Measurements from ENCODE around the gene ACSF3.

DNA sequence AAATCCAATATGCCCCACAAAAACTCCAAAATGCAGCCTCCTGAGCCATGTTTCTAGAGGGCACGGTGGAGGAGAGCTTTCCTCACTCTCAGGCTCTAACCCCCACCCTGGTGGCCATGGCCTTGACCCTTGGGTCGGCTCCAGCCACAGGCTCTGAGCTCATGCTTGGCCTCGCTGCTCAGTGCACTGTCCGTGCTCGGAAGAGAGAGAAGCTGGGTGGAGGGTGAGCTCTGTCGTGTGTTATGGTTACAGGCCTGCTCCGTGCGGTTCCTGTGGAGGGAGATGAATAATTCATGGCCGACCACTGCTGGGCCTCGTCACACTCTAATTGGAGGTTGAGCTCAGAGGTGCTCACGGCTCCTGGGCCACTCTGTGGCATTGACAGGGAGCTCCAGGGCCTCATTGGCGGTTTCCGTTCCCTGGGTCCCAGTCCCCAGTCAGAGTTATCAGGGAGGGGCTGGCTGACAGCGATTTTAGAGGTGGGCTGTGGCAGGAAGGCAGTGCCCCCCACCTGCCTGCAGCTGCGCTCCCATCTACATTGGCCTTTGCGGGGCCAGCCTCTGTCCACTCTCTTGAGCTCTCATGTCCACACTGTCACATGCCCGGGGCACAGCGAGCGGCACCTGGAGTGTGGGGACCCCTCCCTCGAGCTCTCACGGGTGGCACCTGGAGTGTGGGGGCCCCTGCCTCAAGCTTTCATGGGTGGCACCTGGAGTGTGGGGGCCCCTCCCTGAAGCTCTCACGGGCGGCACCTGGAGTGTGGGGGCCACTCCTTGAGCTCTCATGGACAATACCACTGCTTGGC is 24.9 kb downstream of the ACSF3 start:
- TF ChIP-seq, protein P1, sequence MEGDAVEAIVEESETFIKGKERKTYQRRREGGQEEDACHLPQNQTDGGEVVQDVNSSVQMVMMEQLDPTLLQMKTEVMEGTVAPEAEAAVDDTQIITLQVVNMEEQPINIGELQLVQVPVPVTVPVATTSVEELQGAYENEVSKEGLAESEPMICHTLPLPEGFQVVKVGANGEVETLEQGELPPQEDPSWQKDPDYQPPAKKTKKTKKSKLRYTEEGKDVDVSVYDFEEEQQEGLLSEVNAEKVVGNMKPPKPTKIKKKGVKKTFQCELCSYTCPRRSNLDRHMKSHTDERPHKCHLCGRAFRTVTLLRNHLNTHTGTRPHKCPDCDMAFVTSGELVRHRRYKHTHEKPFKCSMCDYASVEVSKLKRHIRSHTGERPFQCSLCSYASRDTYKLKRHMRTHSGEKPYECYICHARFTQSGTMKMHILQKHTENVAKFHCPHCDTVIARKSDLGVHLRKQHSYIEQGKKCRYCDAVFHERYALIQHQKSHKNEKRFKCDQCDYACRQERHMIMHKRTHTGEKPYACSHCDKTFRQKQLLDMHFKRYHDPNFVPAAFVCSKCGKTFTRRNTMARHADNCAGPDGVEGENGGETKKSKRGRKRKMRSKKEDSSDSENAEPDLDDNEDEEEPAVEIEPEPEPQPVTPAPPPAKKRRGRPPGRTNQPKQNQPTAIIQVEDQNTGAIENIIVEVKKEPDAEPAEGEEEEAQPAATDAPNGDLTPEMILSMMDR (IDR thresholded peaks at IDR 0.05): no peak
- TF ChIP-seq EP300 (IDR thresholded peaks at IDR 0.05): no peak
